ENCODE data around the gene PARD6G.

PARD6G gene

DNA sequence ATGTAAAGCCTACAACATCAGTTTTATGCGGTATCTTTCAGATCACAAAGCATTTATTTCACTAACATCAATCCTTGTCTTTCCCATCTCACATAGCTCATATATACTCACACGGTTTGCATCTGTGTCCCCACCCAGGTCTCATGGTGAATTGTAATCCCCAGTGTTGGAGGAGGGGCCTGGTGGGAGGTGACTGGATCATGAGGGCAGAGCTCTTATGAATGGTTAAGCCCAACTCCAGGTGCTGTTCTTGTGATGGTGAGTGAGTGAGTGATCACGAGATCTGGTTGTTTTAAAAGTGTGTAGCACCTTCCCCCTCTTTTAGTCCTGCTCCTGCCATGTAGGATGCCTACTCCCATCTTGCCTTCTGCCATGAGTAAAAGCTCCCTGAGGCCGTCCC is 42.0 kb downstream of the PARD6G start:
- DNase-seq: no peak

DNA sequence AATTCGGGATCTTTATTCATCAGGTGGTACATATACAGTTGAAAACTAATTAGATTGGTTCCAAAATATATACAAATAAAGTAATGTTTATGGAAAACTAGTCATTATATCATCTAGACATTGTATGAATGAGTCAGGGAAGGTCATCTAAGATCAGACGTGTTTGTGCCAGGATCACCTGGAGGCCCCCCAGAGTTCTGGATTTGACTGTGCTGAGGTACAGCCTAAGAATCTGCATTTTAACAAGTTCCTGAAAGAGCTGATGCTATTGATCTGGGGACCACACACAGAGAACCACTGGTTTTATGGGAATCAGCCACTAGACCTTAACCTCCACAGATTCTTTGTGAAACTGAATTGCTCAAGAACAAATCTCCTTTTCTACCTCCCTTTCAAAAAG is 43.2 kb downstream of the PARD6G start:
- no peak for DNase-seq

DNA sequence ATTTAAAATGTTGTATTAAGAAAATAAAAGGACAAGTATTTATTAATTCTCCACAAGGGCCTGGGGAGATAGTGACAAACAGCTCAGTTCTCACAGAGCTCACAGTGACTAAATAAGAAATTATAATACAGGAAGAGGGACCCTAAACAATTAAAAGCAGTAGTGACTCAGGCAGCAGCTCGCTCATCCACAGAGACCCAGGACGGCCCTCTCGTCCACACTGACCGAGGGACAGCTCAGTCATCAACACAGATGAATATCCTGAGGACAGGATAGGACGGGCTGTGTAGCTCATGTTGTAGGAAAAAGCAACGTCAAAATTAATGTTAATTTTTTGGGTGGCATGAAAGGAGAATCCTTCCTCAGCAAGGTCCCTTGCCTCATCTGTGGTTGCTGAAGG is 44.1 kb downstream of the PARD6G start:
- no peak for DNase-seq

DNA sequence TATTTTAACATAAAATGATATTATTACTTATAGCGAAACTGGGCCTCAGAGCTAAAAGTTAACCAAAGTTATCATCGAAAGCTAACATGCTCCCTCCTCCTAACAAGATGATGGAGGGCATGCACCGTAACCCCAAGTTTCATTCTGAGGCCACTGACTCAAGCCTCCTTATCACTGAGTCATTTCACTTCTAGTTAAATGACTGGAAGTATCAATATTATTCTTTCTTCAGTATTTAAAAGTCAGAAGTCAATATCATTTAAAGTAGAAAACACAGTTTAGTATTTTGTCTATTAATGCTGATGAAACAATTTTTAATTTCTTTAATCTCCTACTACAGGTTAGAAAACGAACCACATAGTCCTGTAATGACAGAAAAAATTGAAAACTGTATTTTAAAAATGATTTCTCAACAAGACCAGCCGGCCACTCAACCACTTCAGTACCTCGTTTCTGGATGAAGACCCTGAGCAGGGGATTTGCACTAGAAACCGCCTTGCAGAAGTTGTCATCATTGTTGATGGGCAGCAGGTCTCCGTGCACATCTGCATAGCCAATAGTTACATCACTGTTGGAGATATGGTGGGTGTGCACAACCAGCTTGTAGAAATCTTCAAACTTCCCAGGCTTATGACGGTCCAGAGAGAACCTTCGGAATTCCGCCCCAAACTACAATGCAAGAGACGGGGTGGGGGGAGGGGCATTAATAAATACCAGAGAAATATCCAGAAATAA is 44.9 kb downstream of the PARD6G start:
- no peak for DNase-seq

DNA sequence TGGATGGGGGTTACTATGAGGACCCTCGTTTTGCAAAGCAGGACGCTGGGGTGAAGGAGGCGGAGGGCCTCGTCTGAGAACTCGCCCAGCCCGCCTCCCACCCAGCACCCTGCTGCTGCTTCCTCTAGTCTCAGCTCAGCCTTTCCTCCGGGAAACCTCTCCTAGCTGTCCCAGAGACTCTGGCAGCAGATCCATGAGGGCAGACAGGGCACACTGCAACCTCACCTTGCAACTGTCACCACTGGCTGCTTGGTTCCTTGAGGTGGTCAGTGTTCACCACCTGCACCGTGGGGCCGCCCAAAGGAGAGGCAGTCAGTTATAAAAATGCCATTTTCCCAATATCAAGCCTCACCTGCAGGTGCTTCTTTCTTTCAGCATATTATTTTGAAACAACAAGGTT is 45.6 kb downstream of the PARD6G start:
- DNase-seq: no peak

DNA sequence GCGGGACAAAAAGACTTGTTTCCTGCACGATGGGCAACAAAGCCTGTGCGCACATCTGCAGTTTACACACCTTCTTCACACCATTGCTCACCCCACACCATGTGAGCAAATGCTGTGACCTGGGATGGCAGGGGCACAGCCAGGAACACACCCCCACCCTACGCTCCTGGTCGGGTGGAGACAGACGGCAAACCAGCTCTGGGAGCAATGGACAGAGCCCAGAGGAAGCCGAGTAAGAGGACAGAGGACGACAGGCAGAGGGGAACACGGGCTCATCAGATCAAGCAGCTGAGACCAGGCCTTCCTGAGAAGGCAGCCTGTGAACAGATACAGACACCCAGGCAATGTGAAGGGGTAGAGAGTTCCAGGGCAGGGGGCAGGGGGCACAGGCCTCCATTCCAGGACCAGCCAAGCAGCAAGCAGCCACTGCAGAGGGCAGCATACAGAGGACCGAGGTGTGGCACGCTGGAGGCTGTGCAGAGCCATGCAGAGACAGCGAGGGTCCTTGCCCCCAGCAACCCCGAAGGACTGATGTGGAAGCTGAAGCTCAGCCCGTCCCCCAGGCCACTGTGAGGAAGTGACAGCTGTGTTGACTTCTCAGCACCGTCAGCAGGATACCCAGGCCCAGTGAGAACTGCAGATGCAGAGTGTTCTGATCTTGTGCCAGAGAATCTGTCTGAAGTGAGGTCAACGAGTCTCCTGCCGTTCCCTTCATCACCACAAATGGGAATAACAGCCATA is 46.2 kb downstream of the PARD6G start:
- no peak for DNase-seq

DNA sequence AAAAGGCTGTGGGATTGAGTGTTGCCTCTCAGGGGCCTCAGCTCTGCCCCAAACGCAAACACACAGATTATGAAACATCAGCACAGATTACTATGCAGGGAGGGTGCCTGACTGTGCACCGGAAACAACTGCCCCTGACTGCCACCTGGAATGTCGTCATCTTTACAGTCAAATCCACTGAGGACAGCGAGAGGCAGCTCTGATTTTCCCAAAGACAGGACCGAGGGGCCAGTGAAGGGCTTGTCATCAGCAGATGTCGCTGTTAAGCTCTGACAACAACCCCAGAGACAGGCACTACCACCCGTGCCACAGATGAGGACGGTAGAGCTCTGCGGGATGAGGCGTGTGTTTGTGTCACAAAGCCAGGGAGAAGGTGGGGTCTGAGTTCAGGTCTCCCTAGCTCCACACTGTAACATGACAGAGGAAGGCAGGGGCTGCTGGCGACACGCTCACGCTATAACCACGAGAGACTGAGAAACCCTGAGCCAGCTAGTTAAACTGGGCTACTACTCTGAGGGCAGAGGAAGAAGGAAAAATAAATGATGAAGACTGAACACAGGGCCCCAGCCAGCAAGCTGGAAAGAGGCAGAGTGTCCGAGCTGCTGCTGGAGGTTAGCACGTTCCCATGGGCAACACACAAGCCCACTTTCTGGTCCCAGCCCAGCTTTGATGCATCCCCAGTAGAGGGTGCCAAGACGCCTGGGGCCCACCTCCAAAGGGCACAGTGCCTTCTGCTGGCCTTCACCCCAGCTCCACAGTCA is 47.0 kb downstream of the PARD6G start:
- no peak for DNase-seq

DNA sequence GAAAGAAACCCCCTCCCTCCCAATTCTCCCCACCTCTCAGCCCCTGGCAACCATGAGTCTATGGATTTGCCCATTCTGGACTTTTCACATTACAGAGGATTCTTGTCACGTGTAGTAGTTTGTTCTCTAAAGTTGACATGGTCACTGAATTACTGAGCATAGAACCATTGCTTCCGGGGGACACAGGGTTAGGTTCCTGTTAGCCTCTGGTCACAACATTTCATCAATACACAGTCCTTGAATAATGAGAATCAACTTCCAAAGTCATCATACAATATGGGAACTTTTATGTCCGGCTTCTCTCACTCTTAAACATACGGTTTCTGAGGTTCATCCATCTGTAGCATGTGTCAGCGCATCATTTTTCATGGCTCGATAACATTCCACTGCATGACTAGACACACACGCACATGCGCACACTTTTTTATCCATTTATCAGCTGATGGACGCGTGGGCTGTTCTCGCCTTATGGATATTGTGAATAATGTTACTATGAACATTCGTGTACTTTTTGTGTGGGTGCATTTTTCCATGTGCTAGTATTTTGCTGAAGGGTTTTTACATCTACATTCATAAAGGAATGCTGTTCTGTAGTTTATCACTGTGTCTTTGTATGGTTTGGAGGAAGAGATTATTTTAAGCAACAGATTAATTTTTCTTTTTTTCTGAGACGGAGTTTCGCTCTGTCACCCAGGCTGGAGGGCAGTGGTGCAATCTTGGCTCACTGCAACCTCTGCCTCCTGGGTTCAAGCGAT is 48.1 kb downstream of the PARD6G start:
- DNase-seq: no peak

DNA sequence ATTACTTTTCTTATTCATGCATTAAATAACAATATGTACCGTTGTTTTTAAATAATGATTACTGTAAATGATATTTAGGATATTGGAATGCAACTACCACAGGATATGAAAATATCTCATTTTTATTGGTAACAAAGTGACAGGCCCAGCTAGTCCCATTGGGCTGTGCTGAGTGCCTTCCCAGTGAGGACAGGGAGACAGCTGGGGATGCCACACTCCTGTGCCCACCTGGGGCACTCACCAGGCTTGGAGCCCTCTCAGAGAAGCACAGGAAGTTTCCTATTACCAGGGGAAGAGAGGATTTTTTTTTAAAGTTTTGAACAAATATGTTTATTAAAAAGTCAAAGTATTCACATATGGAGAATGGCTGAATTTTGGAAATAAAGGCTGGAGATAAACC is 48.9 kb downstream of the PARD6G start:
- DNase-seq: no peak

DNA sequence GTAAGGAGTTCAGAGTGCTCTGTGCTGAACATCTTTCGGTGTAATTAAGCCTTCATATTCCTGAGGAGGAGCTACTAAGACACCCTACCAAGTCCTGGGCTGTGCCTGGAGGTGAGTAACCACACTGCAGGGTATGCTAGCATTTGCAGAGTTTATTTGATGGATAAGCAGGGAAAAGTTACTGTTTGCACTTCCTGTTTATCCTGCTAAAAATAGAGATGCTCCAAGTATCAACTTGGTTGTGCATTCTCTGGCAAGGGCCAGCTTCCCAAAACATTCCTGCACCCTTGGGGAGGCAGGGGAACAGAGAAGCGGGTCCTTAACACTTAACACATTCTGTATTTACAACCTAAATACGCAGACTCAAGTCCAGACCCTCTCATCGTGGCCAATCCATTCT is 49.8 kb downstream of the PARD6G start:
- no peak for DNase-seq

DNA sequence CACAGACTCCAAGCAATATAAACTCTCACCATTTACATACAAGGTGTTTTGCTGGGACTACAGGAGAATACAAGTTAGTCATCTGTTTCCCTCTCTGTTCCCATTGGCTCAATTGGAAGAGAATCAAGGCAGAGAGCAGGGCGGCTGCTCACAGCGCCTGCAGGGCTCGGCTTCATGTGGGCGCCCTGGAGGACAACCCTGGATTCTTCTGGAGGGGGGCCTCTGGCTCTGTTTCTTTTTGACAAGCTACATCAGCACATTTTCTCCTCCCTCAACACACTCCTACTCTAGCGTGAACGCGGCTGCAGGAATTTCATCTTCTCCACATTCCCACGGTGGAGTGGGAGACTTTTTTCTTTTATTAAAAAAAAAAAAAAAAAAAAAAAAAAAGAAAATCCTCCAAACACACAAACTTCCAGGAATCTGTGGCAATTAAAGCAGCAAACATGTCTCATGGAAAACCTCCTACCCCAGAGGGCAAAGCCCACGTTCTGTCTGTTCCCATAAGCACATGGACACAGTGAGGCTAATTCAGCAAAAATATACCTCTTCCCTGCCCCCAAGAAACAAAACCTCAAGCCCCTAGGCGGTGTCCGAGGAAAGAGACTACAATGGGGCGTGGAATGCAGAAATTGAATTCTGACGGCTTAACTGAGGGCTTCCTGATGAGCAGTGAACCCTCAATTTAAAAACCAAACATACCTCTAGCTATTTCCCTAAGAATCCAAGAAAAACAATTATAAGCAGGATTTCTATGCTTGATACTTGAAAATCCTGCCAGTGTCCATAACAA is 50.6 kb downstream of the PARD6G start:
- no peak for DNase-seq

DNA sequence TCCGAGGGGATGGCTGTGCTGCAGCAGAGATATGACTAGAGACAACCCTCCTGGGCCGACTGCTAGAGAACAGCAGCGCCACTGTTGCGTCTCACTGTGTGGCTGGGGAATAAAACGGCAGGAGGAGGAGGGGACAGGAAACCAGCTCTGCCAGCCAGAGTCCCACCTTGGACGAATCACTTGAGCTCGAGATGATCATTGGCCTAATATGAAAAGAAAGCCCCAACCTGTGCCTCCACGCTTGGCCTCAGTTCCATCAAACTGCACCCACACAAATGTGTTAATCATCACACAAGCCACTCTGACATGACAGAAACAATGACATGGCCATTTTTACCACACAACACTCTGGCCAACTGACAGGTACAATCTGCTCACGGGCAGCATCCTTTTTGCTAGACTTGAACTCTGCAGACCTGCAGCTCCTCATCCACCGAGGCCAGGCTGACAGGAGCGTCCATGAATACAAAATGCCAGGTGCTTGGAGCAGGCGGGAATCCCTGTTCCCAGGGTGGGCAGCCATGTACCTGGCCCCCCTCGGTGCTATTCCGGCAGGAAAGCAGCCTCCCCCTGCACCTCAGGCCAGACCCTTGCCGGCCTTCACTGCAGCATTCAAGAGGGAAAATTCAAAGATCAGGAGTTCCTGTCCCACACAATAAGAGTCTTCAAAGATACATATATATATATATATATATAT is 52.3 kb downstream of the PARD6G start:
- no peak for DNase-seq

DNA sequence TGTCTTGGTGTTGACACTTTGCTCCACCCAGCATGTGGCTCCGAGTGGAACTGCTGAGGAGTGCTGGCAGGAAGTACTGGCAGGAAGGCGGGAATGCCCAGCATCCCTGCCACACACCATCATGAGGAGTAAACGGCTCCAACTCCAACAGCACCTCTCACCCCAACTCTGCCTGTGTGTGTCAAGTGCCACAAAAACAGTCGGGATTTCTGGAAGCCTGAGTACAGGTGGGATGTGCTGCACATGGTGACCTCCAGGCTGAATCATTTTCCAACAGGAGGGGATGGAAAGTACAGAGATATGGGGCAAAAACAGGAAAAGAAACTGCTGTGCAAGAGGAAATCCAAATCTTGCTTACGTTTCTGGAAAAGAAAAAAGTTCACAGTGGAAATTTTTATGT is 53.6 kb downstream of the PARD6G start:
- DNase-seq: no peak

DNA sequence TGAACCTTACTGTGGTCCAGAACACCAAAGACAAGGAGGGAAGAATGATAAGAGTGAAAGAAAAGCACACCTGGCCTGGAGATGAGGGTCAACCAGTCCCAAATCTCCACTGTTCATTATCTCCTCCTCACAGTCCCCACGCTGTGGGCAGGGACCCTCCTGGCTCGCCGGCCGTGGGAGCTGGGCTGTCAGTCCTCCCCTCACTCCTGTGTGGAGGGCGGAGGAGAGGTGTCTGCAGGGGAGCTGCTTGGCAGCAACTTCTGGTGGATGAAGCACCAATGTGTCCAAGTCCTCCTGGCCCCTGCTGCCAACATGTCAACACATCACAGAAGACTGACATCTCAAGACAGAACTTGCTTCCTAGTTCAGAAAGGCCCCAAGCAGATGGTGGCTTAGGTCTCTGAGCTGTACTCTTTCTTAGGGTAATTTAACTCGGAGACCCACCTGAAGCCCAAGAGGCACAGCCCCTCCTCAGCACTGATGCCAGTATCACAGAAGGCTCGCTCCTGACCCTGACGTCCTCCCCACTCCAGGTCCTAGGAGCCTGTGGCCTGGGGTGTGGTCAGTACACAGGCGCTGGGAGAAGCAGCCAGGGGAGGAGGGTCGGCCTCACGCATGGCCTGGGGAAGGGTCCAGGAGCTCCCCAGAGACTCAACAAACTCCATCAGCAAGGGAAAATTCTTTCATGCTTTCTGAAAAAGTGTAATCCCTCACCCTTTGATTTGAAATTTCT is 54.5 kb downstream of the PARD6G start:
- DNase-seq: no peak

DNA sequence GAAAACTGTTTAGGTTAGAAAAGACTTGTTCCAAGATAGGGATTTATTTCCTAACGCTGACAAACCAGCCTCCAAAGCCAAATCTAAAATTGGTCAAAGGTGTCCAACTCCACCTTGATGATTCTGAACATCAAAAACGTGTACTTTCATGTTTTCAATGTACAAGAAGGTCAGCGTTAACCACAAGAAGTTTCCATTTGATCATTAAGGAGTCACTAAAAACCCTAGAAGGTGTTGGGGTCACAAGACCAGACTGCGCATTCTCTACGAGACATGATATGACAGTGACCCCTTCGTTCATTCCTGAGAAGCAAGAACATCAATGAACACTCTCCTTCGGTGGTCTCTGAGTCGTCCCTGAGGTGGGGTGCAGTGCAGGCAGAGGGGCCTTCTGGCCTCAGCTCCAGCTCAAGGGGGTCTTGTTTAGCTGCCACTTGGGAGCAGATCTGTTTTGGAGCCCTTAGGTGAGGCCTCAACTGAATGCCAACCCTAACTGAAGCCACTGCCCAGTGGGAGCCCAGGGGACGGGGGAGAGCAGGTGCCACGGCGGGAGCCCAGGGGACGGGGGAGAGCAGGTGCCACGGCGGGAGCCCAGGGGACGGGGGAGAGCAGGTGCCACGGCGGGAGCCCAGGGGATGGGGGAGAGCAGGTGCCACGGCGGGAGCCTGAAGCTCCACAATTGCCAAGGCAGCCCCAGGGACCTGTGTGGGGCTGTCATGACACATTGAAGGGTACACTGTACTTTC is 55.2 kb downstream of the PARD6G start:
- DNase-seq: no peak

DNA sequence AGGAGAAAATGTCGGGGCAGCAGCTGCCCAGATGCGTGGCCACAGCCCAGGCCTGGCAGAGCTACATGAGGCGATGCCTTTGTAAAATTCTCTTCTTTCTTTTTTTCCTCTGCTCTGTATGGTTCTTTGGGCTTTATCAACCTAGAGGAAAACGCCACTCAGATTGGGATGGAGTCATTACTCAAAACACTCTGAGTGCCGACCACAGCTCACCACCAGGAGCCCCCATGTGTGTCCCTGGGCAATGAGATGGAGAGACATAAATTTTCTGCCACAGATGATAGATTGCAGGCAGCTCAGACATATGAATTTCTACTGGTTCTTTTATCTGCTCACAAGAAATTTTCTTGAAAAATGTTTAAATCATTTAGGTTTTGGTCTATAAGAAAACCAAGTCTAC is 56.0 kb downstream of the PARD6G start:
- DNase-seq: no peak

DNA sequence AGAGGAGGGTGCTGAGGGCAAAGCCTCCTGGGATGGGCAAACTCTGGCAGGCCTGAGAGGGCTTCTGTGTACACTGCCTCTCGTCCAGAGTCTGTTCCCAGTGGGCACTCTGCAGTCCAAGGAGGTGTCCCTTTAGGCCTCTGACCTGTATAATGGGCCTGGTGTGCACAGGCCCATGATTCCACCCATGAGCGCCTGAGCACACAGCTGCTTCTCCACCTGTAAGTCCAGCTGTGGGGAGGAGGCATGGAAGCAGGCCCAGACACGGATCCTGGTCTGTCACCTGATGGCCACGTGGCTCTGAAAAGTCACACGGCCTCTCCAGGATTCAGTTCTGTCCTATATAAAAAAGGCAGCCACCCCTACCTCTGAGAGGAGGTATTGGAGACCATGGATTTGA is 57.0 kb downstream of the PARD6G start:
- DNase-seq: no peak

DNA sequence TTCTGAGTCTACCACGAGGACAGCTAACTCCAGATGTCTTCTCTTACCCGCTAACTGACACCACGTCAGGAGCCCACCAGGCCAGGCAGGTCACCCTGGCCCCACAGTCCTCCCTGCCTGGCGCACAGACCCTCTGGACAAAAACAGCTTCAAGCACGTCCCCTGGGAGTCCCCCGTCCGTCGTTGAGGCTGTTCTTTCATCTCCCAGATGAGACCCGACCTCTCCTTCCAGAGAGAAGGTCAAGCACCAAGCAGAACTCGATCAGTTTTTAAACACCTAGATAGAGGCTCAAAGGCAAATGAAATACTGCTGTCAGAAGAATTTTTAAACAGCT is 57.8 kb downstream of the PARD6G start:
- no peak for DNase-seq

DNA sequence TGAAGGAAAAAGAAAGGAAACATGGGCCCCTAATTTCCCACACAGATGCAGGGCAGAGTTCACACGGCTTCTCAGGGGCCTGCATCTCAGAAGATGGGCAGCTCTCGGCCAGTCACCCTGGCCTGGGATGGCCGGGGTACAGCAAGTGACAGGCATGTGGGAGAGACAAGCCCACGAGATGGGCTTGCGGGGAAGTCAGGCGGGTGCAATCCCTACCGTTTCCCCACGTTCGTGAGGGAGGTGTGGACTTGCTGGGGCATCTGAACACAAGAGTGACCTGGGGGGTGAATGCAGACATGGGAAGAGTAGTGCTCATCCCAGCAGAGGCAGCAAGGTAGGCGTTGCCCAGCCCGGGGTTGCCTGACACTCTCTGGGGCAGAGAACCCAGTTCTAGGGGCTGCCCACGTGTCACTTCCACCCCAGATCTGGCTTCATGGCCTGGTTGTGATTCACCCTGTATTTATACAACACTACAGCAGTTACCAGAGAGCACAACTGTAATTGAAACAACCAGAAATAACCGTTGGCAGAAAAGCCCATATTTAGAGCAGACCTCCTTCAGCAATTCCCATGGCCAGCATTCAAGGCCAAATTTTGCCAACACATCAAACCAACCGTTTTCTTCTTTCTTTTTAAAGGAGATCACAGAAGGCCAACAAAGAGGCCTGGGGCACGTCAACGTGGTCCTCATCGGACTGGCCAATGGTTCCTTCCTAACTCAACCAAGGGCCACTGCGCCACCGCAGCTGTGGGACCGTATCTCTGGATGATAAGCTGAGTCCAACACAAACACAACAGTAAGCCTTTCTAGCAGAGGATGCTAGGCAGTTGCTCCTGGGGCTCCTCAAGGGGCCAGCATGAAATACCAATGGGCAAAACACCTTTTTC is 58.4 kb downstream of the PARD6G start:
- no peak for DNase-seq
